DOHH2 (cell line): ENCODE measurements around the gene TRIM28.

Experiments used
- H3F3A ChIP-seq: fragments of 200-600 bp; sonication (generic), shearing (Covaris generic); 2 replicates; pipeline ENCODE4 v1.6.0; 2016; ENCODE audit warnings: antibody characterized with exemption, mild to moderate bottlenecking; ENCODE audit not compliant: control insufficient read depth, insufficient read depth
- H3K27ac ChIP-seq: fragments of 200-600 bp; sonication (generic); 2 replicates; pipeline ENCODE4 v1.5.1; 2014; ENCODE audit warnings: low read depth, mild to moderate bottlenecking, low read length, moderate library complexity
- H3K27me3 ChIP-seq: fragments of 200-600 bp; sonication (generic); 2 replicates; pipeline ENCODE4 v1.6.1; 2014; ENCODE audit warnings: mild to moderate bottlenecking, low read length, mixed read lengths; ENCODE audit not compliant: control insufficient read depth
- H3K36me3 ChIP-seq: fragments of 200-600 bp; sonication (generic); 2 replicates; pipeline ENCODE4 v1.6.1; 2014; ENCODE audit warnings: mild to moderate bottlenecking, low read length, moderate library complexity, mixed read lengths; ENCODE audit not compliant: control insufficient read depth
- H3K4me1 ChIP-seq: fragments of 200-600 bp; sonication (generic); 2 replicates; pipeline ENCODE4 v1.6.1; 2014; ENCODE audit warnings: mild to moderate bottlenecking, low read length, mixed read lengths; ENCODE audit not compliant: control insufficient read depth
- H3K4me2 ChIP-seq: fragments of 200-600 bp; sonication (generic); 2 replicates; pipeline ENCODE4 v1.6.0; 2014; ENCODE audit warnings: mild to moderate bottlenecking, low read length, moderate library complexity
- H3K4me3 ChIP-seq: fragments of 200-600 bp; sonication (generic); 2 replicates; pipeline ENCODE4 v1.5.1; 2014; ENCODE audit warnings: mild to moderate bottlenecking, low read length, mixed read lengths
- H3K79me2 ChIP-seq: fragments of 200-600 bp; sonication (generic); 2 replicates; pipeline ENCODE4 v1.6.1; 2014; ENCODE audit warnings: mild to moderate bottlenecking, low read length, mixed read lengths; ENCODE audit not compliant: control insufficient read depth
- H3K9me2 ChIP-seq: fragments of 200-600 bp; sonication (generic); replicated peaks from 2 replicates; pipeline ENCODE4 v1.6.1; 2014; ENCODE audit warnings: mild to moderate bottlenecking, low read length, mixed read lengths; ENCODE audit not compliant: control insufficient read depth
- H3K9me3 ChIP-seq: fragments of 200-600 bp; sonication (generic); 2 replicates; pipeline ENCODE4 v1.6.1; 2014; ENCODE audit warnings: antibody characterized with exemption, low read length, mixed read lengths; ENCODE audit not compliant: control insufficient read depth, insufficient read depth
- H4K20me1 ChIP-seq: fragments of 200-600 bp; sonication (generic); 2 replicates; pipeline ENCODE4 v1.6.0; 2014; ENCODE audit warnings: low read depth, mild to moderate bottlenecking, antibody characterized with exemption, low read length, moderate library complexity; ENCODE audit not compliant: control insufficient read depth, insufficient read depth
- EZH2phosphoT487 ChIP-seq: fragments of 200-600 bp; sonication (generic); IDR thresholded peaks from 2 replicates; pipeline ENCODE4 v1.6.1; 2017; ENCODE audit warnings: borderline replicate concordance, mild to moderate bottlenecking, antibody characterized with exemption, low read length, moderate library complexity, mixed read lengths
- TF ChIP-seq, protein P1 (sequence below): fragments of 200-600 bp; sonication (generic); IDR thresholded peaks from one replicate; pipeline ENCODE4 v1.5.1; 2014; ENCODE audit warnings: antibody characterized with exemption, mild to moderate bottlenecking, low read depth, low read length; ENCODE audit not compliant: poor library complexity, severe bottlenecking

Gene TRIM28

DNA sequence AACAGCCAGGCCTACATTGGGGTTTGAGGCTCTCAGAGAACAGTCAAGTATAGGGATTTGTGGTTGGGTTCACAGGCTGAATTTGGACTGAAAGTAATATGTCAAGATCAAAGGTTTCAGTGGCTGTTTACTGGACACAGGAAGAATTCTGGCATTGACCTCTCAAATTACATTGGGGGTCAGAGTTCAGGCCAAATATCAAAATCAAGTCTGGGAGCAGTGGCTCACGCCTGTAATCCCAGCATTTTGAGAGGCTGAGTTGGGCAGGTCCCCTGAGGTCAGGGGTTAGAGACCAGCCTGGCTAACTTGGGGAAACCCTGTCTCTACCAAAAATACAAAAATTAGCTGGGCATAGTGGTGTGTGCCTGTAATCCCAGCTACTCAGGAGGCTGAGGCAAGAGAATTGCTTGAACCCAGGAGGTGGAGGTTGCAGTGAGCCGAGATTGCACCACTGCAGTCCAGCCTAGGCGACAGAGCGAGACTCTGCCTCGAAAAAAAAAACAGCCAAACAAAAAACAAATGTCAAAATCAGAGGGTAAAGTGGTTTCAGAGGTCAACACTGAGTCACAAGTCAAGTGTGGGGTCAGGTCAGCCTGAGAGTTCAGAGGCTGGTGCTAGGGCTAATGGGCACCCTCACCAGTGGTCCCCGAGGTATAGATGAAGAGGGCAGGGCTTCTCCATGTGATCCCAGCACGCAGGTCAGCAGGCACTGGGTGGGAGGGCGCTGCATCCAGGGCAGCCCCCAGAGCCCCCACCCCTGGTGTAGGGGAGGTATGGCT, 33.6 kb upstream of the TRIM28 start:
- Histone ChIP-seq H3K36me3 (peaks cover 5% of the 10 kb centered on the region), H4K20me1 (no peaks in the 10 kb centered on the region), H3K9me2 (no peaks in the 10 kb centered on the region), H3F3A (0 out of 2 replicates have a peak, but pooled peaks cover under 1% of the 10 kb centered on the region), H3K9me3 (no peaks in the 10 kb centered on the region), H3K4me1 (peaks cover 16% of the 10 kb centered on the region), H3K27ac (no peak overlapping the region), H3K27me3 (no peaks in the 10 kb centered on the region), H3K4me3 (no peak overlapping the region), H3K4me2 (no peak overlapping the region), H3K79me2 (peaks cover 14% of the 10 kb centered on the region)
- TF ChIP-seq, protein P1, sequence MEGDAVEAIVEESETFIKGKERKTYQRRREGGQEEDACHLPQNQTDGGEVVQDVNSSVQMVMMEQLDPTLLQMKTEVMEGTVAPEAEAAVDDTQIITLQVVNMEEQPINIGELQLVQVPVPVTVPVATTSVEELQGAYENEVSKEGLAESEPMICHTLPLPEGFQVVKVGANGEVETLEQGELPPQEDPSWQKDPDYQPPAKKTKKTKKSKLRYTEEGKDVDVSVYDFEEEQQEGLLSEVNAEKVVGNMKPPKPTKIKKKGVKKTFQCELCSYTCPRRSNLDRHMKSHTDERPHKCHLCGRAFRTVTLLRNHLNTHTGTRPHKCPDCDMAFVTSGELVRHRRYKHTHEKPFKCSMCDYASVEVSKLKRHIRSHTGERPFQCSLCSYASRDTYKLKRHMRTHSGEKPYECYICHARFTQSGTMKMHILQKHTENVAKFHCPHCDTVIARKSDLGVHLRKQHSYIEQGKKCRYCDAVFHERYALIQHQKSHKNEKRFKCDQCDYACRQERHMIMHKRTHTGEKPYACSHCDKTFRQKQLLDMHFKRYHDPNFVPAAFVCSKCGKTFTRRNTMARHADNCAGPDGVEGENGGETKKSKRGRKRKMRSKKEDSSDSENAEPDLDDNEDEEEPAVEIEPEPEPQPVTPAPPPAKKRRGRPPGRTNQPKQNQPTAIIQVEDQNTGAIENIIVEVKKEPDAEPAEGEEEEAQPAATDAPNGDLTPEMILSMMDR = no peak
- no peak for TF ChIP-seq EZH2phosphoT487

DNA sequence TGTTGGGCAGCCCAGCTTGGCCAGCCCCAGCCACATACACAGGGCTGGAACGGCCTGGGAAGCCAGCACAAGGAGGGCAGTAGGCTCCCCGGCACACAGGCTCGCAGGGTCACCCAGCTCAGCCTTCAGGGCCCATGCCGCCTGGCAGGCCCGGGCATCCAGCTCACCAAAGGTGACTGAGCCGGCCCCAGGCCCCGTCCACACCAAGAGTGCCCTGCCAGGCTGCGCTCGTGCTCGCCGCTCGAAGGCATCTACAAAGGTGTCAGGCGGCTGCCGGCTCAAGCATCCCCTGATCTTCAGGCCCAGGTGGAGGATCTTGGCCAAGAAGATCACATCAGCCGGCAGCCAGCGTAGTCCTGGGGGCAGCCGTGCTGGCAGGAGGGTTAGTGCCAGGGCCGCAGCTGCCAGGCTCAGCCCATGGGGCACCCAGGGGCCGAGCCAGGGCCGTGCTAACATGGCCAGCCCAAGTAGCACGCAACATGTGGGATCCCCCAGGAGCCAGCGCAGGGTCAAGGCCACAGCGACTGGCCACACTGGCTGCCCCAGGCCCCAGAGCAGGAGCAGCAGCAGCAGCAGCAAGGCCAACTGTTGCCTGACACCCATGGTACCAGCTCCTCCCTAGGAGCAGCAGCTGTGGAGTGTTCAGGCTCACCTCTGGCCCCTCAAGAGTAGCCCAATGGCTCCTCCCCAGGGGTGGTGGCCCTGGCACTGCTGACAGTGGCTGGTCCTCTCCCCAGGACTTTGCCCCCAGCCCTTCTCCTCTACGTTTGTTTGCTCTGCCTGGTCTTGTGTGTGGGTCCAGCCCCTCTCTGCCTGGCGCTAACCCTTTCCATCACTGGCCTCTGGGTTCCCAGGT, 32.3 kb upstream of the TRIM28 start, which contains the start of gene SLC27A5:
Gene SLC27A5, minus strand, starts transcription at position 640 of the 856 bp plus-strand sequence. Its CDS starts 37 bp downstream, at position 603.
- Histone ChIP-seq H3K27ac (no peak within 1 kb of the TSS), H3K36me3 (peaks cover 18% of the 10 kb centered on the region), H3K9me2 (no peaks in the 10 kb centered on the region), H4K20me1 (no peaks in the 10 kb centered on the region), H3K4me2 (no peak within 1 kb of the TSS), H3F3A (peaks cover 6% of the 10 kb centered on the region; the same call in 1 of the 2 replicates), H3K4me1 (peaks cover 26% of the 10 kb centered on the region), H3K9me3 (no peaks in the 10 kb centered on the region), H3K27me3 (no peaks in the 10 kb centered on the region), H3K79me2 (peaks cover 27% of the 10 kb centered on the region), H3K4me3 (no peak within 1 kb of the TSS)
- no peak for TF ChIP-seq EZH2phosphoT487
- TF ChIP-seq, protein P1 = no peak

DNA sequence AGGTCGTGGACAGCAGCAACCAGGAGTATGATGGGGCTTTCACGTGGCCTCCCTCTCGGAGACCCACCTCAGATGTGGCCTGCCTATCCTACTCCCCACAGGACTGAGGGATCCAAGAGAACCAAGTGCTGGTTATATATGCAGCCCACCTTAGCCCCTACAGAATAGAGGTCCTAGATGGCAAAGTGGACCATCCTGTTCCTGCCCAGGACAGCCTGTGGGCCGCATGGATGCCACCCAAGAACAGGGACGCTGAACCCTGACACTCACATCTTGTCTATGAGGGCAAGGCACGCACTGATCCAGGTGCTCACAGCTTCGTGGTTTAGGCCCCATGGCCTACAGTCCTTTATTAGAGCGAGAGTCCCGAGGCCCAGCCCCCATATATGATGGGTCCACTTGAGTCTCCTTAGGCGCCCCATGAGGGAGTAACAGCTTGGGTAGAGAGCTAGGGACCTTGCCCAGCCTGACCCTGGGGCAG, 30.6 kb upstream of the TRIM28 start:
- peaks cover 28% of the 10 kb centered on the region for H3K36me3 ChIP-seq
- peaks cover 6% of the 10 kb centered on the region; the same call in 1 of the 2 replicates for H3F3A ChIP-seq
- no peaks in the 10 kb centered on the region for H3K9me3 ChIP-seq
- no peaks in the 10 kb centered on the region for H3K9me2 ChIP-seq
- peak overlapping the region; percentile 87 for H3K4me3 ChIP-seq
- peaks cover 30% of the 10 kb centered on the region for H3K4me1 ChIP-seq
- no peaks in the 10 kb centered on the region for H3K27me3 ChIP-seq
- no peaks in the 10 kb centered on the region for H4K20me1 ChIP-seq
- H3K4me2 ChIP-seq = peak overlapping the region; percentile 91
- H3K79me2 ChIP-seq = peaks cover 43% of the 10 kb centered on the region
- TF ChIP-seq, protein P1 = no peak
- TF ChIP-seq EZH2phosphoT487 = no peak
- H3K27ac ChIP-seq = no peak overlapping the region
